Vagina (tissue), 2 donors: Measurements from ENCODE around the gene CLCF1. TPM values are rescaled to one million over a fixed set of nuclear protein-coding genes. Genes with fewer than 3 reads are reported as not detected.

Experiments
- DNase-seq, 2 donors: peaks; one replicate each; pipeline ENCODE4 v3.0.0-alpha.2; 2017; ENCODE audit errors: extremely low spot score in 2 of 2
- H3K27ac ChIP-seq: fragments of 200-600 bp; sonication (generic); one replicate; pipeline ENCODE4 v1.5.1; 2019
- H3K27me3 ChIP-seq: fragments of 200-600 bp; sonication (generic); one replicate; pipeline ENCODE4 v1.5.1; 2019
- H3K36me3 ChIP-seq, 2 donors: fragments of 200-600 bp; sonication (generic); one replicate each; pipeline ENCODE4 v1.5.1; 2017 to 2019
- H3K4me1 ChIP-seq: fragments of 200-600 bp; sonication (generic); one replicate; pipeline ENCODE4 v1.5.1; 2019
- H3K4me3 ChIP-seq, 2 donors: fragments of 200-600 bp; sonication (generic); 1 replicate in 1 of 2; 2 replicates in 1 of 2; pipeline ENCODE4 v1.5.1; 2016 to 2019
- H3K9me3 ChIP-seq: fragments of 200-600 bp; sonication (generic); one replicate; pipeline ENCODE4 v1.5.1; 2019
- CTCF ChIP-seq, 3 experiments: fragments of 450-650 bp in 2 of 3; fragments of 200-600 bp in 1 of 3; sonication (generic) in 1 of 3; IDR thresholded peaks; one replicate each; pipeline ENCODE4 v1.5.1; 2017 to 2019; ENCODE audit warnings: antibody characterized with exemption in 3 of 3, mild to moderate bottlenecking in 2 of 3, moderate library complexity in 2 of 3
- POLR2A ChIP-seq, 2 donors: fragments of 450-650 bp; IDR thresholded peaks; one replicate each; pipeline ENCODE4 v1.6.1; 2017; ENCODE audit warnings: antibody characterized with exemption in 2 of 2, mild to moderate bottlenecking in 2 of 2, moderate library complexity in 2 of 2
- POLR2AphosphoS5 ChIP-seq, 2 donors: sonication (generic); formaldehyde crosslinking; IDR thresholded peaks; one replicate each; pipeline ENCODE4 v1.9.0; 2017; ENCODE audit warnings: antibody characterized with exemption in 2 of 2, mild to moderate bottlenecking in 2 of 2, low read depth in 1 of 2; ENCODE audit not compliant: insufficient read depth in 1 of 2
- intact Hi-C: fragments of 100-400 bp; cut with DNase I; formaldehyde crosslinking; loops from one replicate; pipeline ENCODE4 v1.15.1; 2023
- total RNA-seq: library from RNA; depleted of rRNA; stranded (reverse); fragments of >200 nt; gene quantifications from one replicate; pipeline ENCODE4 v1.2.3, GENCODE V29; 2016

The CLCF1 gene
- total RNA-seq, 1 donor from 2014 or later, result 20.6 TPM

- H3K4me3 ChIP-seq, result no peak overlapping the region
- H3K27me3 ChIP-seq, result no peaks in the 10 kb centered on the region
- DNase-seq, result no peak
- H3K36me3 ChIP-seq, result no peaks in the 10 kb centered on the region
- no peaks in the 10 kb centered on the region for H3K4me1 ChIP-seq
- no peak overlapping the region for H3K27ac ChIP-seq
- TF ChIP-seq POLR2A (IDR thresholded peaks at IDR 0.05) (no peak), CTCF (IDR thresholded peaks at IDR 0.05) (no peak), POLR2AphosphoS5 (IDR thresholded peaks at IDR 0.05; ENCODE audit: insufficient read depth in 1 of 2, low read depth in 1 of 2) (no peak)
- H3K9me3 ChIP-seq, result no peaks in the 10 kb centered on the region
- intact Hi-C loops, result no loop called here
Observed at GRCh38 chr11:67332081-67332691, 41.2 kb downstream of the CLCF1 start.

- no peak overlapping the region for H3K27ac ChIP-seq
- H3K4me1 ChIP-seq, result peaks cover 14% of the 10 kb centered on the region
- H3K27me3 ChIP-seq, result no peaks in the 10 kb centered on the region
- H3K4me3 ChIP-seq, result no peak overlapping the region
- no peak for TF ChIP-seq POLR2AphosphoS5 (IDR thresholded peaks at IDR 0.05; ENCODE audit: insufficient read depth in 1 of 2, low read depth in 1 of 2)
- no peak for TF ChIP-seq POLR2A (IDR thresholded peaks at IDR 0.05)
- no peak for TF ChIP-seq CTCF (IDR thresholded peaks at IDR 0.05)
- H3K36me3 ChIP-seq, result no peaks in the 10 kb centered on the region
- H3K9me3 ChIP-seq, result no peaks in the 10 kb centered on the region
- DNase-seq, result no peak
- intact Hi-C loops, result no loop called here
Observed at GRCh38 chr11:67323526-67323925, 49.9 kb downstream of the CLCF1 start.

- intact Hi-C loops, result no loop called here
- Histone ChIP-seq H3K27me3 (no peaks in the 10 kb centered on the region), H3K36me3 (no peaks in the 10 kb centered on the region), H3K27ac (no peak overlapping the region), H3K4me3 (no peak overlapping the region), H3K4me1 (peaks cover 21% of the 10 kb centered on the region), H3K9me3 (no peaks in the 10 kb centered on the region)
- no peak for TF ChIP-seq POLR2A (IDR thresholded peaks at IDR 0.05)
- TF ChIP-seq CTCF (IDR thresholded peaks at IDR 0.05), result no peak
- TF ChIP-seq POLR2AphosphoS5 (IDR thresholded peaks at IDR 0.05; ENCODE audit: insufficient read depth in 1 of 2, low read depth in 1 of 2), result no peak
- DNase-seq, result no peak
Observed at GRCh38 chr11:67322049-67322448, 51.3 kb downstream of the CLCF1 start.

GRCh38 chr11:67321313-67321871, 52.0 kb downstream of the CLCF1 start:
- DNase-seq, result no peak
- H3K4me3 ChIP-seq, result no peak overlapping the region
- intact Hi-C loops, result no loop called here

More at GRCh38 chr11:67321313-67321871, 52.0 kb downstream of the CLCF1 start:
- no peak for TF ChIP-seq POLR2A (IDR thresholded peaks at IDR 0.05)
- TF ChIP-seq POLR2AphosphoS5 (IDR thresholded peaks at IDR 0.05; ENCODE audit: insufficient read depth in 1 of 2, low read depth in 1 of 2), result no peak
- TF ChIP-seq CTCF (IDR thresholded peaks at IDR 0.05), result no peak
- no peaks in the 10 kb centered on the region for H3K27me3 ChIP-seq
- no peak overlapping the region for H3K27ac ChIP-seq
- H3K36me3 ChIP-seq, result no peaks in the 10 kb centered on the region
- H3K4me1 ChIP-seq, result peaks cover 26% of the 10 kb centered on the region
- H3K9me3 ChIP-seq, result no peaks in the 10 kb centered on the region
